Keratinocyte (primary cell): Measurements from ENCODE around the gene GNG2.

Experiments
- CTCF ChIP-seq, 3 experiments: IDR thresholded peaks in 1 of 3; conservative IDR thresholded peaks in 1 of 3; optimal IDR thresholded peaks in 1 of 3; 2 replicates in 2 of 3; 3 replicates in 1 of 3; pipeline versions ENCODE3 to v1.5.1; 2011; ENCODE audit warnings: low read length in 3 of 3, mild to moderate bottlenecking in 3 of 3, moderate library complexity in 2 of 3, control low read depth in 1 of 3, inconsistent platforms in 1 of 3; ENCODE audit not compliant: insufficient read depth in 2 of 3; ENCODE audit errors: extremely low read depth in 1 of 3
- EZH2 ChIP-seq: IDR thresholded peaks from one replicate; pipeline ENCODE4 v1.6.1; 2012; ENCODE audit warnings: inconsistent platforms, mild to moderate bottlenecking, low read length, moderate library complexity

DNA sequence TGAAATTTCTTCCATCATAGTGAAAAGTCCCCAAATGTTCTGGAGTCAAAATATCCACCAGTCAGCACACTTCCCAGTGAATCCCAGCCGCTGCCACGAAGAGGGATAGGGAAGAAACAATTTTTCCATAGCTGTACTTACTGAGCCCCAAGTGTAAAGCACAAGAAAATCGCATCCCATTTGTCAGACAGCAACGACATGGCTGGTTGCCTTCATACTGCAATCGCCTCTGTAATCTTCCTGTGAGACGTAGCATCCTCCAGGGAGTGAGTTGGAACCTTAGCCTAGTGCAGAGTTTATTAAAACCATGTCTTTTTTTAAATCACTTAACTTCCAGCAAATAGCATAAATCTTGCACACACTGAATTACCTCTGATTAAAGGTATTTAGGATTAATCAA lies 56.8 kb downstream of the GNG2 start:
- TF ChIP-seq CTCF (optimal IDR thresholded peaks at IDR 0.05 in 1 of 3, IDR thresholded peaks at IDR 0.05 in 1 of 3, conservative IDR thresholded peaks at IDR 0.05 in 1 of 3; ENCODE audit: extremely low read depth in 1 of 3, insufficient read depth in 2 of 3, low read length in 3 of 3) (no peak), EZH2 (no peak)
